ENCODE measurements around the gene PRKCH.

The PRKCH gene

DNA sequence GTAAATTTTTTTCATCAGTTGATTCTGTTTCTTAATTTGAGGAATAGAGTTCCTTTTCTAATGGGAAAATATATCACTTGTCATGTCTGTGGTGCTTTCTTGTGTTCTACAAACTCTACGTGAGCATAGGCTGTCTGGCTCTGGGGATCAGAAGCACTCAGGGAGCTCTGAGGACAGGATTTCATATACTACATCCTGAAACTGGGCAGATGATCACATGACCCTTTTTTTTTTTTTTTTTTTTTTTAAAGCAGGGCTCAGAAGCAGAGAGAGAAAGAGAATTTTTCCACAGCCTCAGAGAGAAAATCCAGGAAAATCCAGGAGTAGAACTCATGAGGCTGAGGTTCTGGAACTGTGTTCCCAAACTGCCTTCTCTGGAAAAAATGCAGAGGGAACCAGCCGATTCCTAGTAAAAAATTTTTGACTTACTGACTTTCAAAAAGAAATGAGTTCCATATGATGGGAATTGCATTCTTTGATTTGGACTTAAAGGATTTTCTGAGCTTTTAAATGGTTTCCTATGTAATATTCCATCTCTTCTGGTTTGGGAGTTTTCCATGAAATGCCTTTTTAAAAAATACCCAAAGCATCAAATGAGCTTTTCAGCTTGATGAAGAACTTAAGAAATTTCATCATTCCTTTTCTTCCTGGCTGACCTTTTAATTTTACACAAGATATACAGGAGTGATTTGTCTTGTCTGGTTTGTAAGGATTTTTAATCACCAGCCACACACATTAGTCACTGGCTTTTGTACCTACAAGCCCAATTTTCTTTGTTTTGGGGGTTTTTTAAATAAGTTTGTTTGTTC, 190.9 kb downstream of the PRKCH start:
- H3K27ac ChIP-seq (ENCODE audit: low read length) = no peak overlapping the region
- H3K4me2 ChIP-seq (ENCODE audit: low read length) = no peak overlapping the region
- no peaks in the 10 kb centered on the region for H3K4me1 ChIP-seq (ENCODE audit: low read length)

DNA sequence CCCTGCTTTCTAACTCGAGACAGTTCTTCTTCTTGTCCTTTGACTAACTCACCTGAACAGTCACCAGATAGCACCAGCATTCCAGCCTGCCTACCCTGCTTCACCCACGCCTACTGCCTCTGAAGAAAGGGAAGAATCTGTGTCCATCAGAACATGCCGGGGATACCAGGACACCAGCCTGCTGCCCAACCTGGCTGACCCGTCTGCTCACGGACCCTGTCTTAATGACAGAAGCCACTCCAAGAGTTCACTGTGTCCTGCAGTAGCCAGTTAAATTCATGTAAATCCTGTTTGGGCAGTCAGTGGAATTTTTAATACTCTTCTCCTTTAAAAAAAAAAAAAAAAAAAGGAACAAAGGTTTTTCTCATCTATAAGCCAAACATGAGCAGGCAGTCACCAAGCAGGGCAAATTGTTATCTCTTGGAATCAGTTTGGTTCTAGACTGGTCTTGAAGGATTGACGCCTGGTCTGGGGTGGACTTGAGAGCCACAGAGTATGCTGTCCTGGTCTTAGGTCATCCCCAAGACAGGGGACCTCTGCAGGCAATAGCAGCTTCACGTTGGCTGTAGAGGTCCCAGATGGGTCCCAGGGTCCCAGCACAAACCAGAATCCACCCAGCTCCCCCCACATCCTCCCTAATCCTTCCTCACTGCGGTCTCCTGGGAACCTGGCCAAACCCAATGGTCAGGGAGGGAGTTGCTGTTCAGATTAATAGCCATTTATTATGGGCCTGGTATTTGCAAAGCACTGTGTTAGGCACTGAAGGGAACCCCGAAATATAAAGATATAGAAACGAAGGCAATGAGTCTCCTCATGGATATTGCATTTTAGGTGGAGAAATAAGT, 192.8 kb downstream of the PRKCH start:
- H3K9ac ChIP-seq (ENCODE audit: low read length) = no peak overlapping the region
- H3K4me1 ChIP-seq (ENCODE audit: low read length) = peaks cover 5% of the 10 kb centered on the region; the same call in 1 of the 2 replicates
- no peak overlapping the region for H3K4me3 ChIP-seq (ENCODE audit: low read length)
- no peaks in the 10 kb centered on the region for H4K20me1 ChIP-seq (ENCODE audit: insufficient read depth, low read length)
- no peak for TF ChIP-seq EZH2phosphoT487 (IDR thresholded peaks at IDR 0.05; ENCODE audit: low read depth)
- TF ChIP-seq, protein P1, sequence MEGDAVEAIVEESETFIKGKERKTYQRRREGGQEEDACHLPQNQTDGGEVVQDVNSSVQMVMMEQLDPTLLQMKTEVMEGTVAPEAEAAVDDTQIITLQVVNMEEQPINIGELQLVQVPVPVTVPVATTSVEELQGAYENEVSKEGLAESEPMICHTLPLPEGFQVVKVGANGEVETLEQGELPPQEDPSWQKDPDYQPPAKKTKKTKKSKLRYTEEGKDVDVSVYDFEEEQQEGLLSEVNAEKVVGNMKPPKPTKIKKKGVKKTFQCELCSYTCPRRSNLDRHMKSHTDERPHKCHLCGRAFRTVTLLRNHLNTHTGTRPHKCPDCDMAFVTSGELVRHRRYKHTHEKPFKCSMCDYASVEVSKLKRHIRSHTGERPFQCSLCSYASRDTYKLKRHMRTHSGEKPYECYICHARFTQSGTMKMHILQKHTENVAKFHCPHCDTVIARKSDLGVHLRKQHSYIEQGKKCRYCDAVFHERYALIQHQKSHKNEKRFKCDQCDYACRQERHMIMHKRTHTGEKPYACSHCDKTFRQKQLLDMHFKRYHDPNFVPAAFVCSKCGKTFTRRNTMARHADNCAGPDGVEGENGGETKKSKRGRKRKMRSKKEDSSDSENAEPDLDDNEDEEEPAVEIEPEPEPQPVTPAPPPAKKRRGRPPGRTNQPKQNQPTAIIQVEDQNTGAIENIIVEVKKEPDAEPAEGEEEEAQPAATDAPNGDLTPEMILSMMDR (IDR thresholded peaks at IDR 0.05; ENCODE audit: low read depth, low read length) = no peak
- H2AFZ ChIP-seq (ENCODE audit: low read depth, low read length) = no peak overlapping the region
- H3K4me2 ChIP-seq (ENCODE audit: low read length) = no peak overlapping the region
- no peaks in the 10 kb centered on the region for H3K9me3 ChIP-seq (ENCODE audit: insufficient read depth, low read length)
- no peaks in the 10 kb centered on the region for H3K36me3 ChIP-seq (replicated peaks; ENCODE audit: low read depth, low read length)
- H3K27me3 ChIP-seq (ENCODE audit: low read depth, low read length) = 0 out of 2 replicates have a peak, but pooled peaks cover 2% of the 10 kb centered on the region
- no peaks in the 10 kb centered on the region for H3K79me2 ChIP-seq (ENCODE audit: low read length)
- H3K27ac ChIP-seq (ENCODE audit: low read length) = no peak overlapping the region

More for the DNA sequence above, 190.9 kb downstream of the PRKCH start:
- no peak for TF ChIP-seq EZH2phosphoT487 (IDR thresholded peaks at IDR 0.05; ENCODE audit: low read depth)
- TF ChIP-seq, protein P1 (IDR thresholded peaks at IDR 0.05; ENCODE audit: low read depth, low read length) = no peak
- Histone ChIP-seq H3K9ac (ENCODE audit: low read length) (no peak overlapping the region), H3K36me3 (replicated peaks; ENCODE audit: low read depth, low read length) (no peaks in the 10 kb centered on the region), H3K9me3 (ENCODE audit: insufficient read depth, low read length) (no peaks in the 10 kb centered on the region), H4K20me1 (ENCODE audit: insufficient read depth, low read length) (no peaks in the 10 kb centered on the region), H3K79me2 (ENCODE audit: low read length) (no peaks in the 10 kb centered on the region), H2AFZ (ENCODE audit: low read depth, low read length) (no peak overlapping the region), H3K27me3 (ENCODE audit: low read depth, low read length) (0 out of 2 replicates have a peak, but pooled peaks cover 2% of the 10 kb centered on the region), H3K4me3 (ENCODE audit: low read length) (no peak overlapping the region)

DNA sequence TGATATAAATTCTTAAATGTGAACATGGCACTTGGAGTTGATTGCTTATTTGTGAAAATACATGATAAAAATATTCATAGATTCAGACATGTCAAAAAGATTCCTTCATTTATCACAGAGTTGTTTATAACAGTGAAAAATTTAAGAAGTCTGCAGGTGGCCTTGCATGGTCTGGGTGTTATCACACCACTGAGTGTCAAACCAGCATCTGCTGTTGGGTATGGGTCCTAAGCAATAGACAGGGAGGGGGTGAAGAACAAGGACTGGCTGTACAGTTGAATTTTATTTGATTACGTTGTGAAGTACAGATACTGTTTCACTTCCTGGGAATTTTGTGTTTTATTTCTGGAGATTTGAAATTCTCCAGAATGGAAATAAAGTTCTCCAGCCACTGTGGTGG, 193.5 kb downstream of the PRKCH start:
- TF ChIP-seq, protein P1 (IDR thresholded peaks at IDR 0.05; ENCODE audit: low read depth, low read length) = no peak
- no peak for TF ChIP-seq EZH2phosphoT487 (IDR thresholded peaks at IDR 0.05; ENCODE audit: low read depth)
- no peak overlapping the region for H3K27ac ChIP-seq (ENCODE audit: low read length)
- H3K9ac ChIP-seq (ENCODE audit: low read length) = no peak overlapping the region
- H3K36me3 ChIP-seq (replicated peaks; ENCODE audit: low read depth, low read length) = no peaks in the 10 kb centered on the region
- 0 out of 2 replicates have a peak, but pooled peaks cover 2% of the 10 kb centered on the region for H3K27me3 ChIP-seq (ENCODE audit: low read depth, low read length)
- H3K4me3 ChIP-seq (ENCODE audit: low read length) = no peak overlapping the region
- H3K79me2 ChIP-seq (ENCODE audit: low read length) = no peaks in the 10 kb centered on the region
- H3K9me3 ChIP-seq (ENCODE audit: insufficient read depth, low read length) = no peaks in the 10 kb centered on the region
- peaks cover 5% of the 10 kb centered on the region; the same call in 1 of the 2 replicates for H3K4me1 ChIP-seq (ENCODE audit: low read length)
- no peaks in the 10 kb centered on the region for H4K20me1 ChIP-seq (ENCODE audit: insufficient read depth, low read length)
- no peak overlapping the region for H2AFZ ChIP-seq (ENCODE audit: low read depth, low read length)
- no peak overlapping the region for H3K4me2 ChIP-seq (ENCODE audit: low read length)
